GM12878 (cell line): Measurements from ENCODE around the gene FAM120A.

ENCODE experiments used
- CHD2 ChIP-seq: IDR thresholded peaks from 2 replicates; pipeline ENCODE4 v1.6.1; 2011; ENCODE audit warnings: low read depth, low read length, improper control_type of control experiment, borderline replicate concordance
- CTCF ChIP-seq, 3 experiments: IDR thresholded peaks in 2 of 3; conservative IDR thresholded peaks in 1 of 3; 2 replicates each; pipeline ENCODE4 v1.5.1; 2011; ENCODE audit warnings: low read depth in 3 of 3, low read length in 3 of 3, mild to moderate bottlenecking in 3 of 3, control low read depth in 2 of 3, moderate library complexity in 2 of 3, inconsistent platforms in 1 of 3, mixed read lengths in 1 of 3; ENCODE audit not compliant: control insufficient read depth in 2 of 3, insufficient read depth in 1 of 3; ENCODE audit errors: extremely low read depth in 1 of 3
- ELK1 ChIP-seq: IDR thresholded peaks from 2 replicates; pipeline ENCODE4 v1.6.1; 2012; ENCODE audit warnings: low read depth, low read length, improper control_type of control experiment
- EP300 ChIP-seq, 2 experiments: fragments of 150-350 bp in 1 of 2; IDR thresholded peaks; 2 replicates each; pipeline ENCODE4 v1.6.1; 2011 to 2012; ENCODE audit warnings: low read depth in 2 of 2, low read length in 2 of 2, borderline replicate concordance in 1 of 2, improper control_type of control experiment in 1 of 2, inconsistent platforms in 1 of 2; ENCODE audit not compliant: control insufficient read depth in 1 of 2
- EZH2 ChIP-seq: IDR thresholded peaks from 2 replicates; pipeline ENCODE4 v1.6.1; 2012; ENCODE audit warnings: low read depth, mild to moderate bottlenecking, control low read depth, inconsistent platforms, low read length, borderline replicate concordance; ENCODE audit not compliant: control insufficient read depth
- IRF5 ChIP-seq: fragments of 450-650 bp; IDR thresholded peaks from 2 replicates; pipeline ENCODE4 v1.6.1; 2017; ENCODE audit warnings: borderline replicate concordance
- JUND ChIP-seq: IDR thresholded peaks from 2 replicates; pipeline ENCODE4 v1.6.1; 2012; ENCODE audit warnings: low read depth, mild to moderate bottlenecking, low read length, improper control_type of control experiment, moderate library complexity
- POLR2AphosphoS2 ChIP-seq: IDR thresholded peaks from 2 replicates; pipeline ENCODE4 v1.6.1; 2011; ENCODE audit warnings: low read depth, mild to moderate bottlenecking, low read length, improper control_type of control experiment, moderate library complexity
- RAD51 ChIP-seq: fragments of 450-650 bp; IDR thresholded peaks from 2 replicates; pipeline ENCODE4 v1.6.1; 2016; ENCODE audit warnings: moderate library complexity, mild to moderate bottlenecking, inconsistent platforms
- RCOR1 ChIP-seq: conservative IDR thresholded peaks from 2 replicates; pipeline ENCODE4 v1.6.1; 2012; ENCODE audit warnings: low read depth, low read length, improper control_type of control experiment
- REST ChIP-seq: IDR thresholded peaks from 2 replicates; pipeline ENCODE4 v1.6.1; 2012; ENCODE audit warnings: mild to moderate bottlenecking, low read depth, low read length
- TAF1 ChIP-seq: IDR thresholded peaks from 2 replicates; pipeline ENCODE4 v1.6.1; 2011; ENCODE audit warnings: mild to moderate bottlenecking, low read depth, low read length, borderline replicate concordance
- ZNF24 ChIP-seq: fragments of 450-650 bp; IDR thresholded peaks from 2 replicates; pipeline ENCODE4 v1.6.1; 2017; ENCODE audit warnings: antibody characterized with exemption, mild to moderate bottlenecking
- ZNF384 ChIP-seq: IDR thresholded peaks from 2 replicates; pipeline ENCODE4 v1.6.1; 2012; ENCODE audit warnings: low read depth, mild to moderate bottlenecking, low read length, improper control_type of control experiment, borderline replicate concordance

- TF ChIP-seq CTCF (IDR thresholded peaks at IDR 0.05 in 2 of 3, conservative IDR thresholded peaks at IDR 0.05 in 1 of 3; ENCODE audit: control insufficient read depth in 2 of 3, extremely low read depth in 1 of 3, insufficient read depth in 1 of 3, low read depth in 3 of 3, low read length in 3 of 3) (no peak), EP300 (IDR thresholded peaks at IDR 0.05; ENCODE audit: borderline replicate concordance in 1 of 2, control insufficient read depth in 1 of 2, low read depth in 2 of 2, low read length in 2 of 2) (no peak), IRF5 (no peak), JUND (no peak), RCOR1 (no peak), ZNF384 (no peak), EZH2 (no peak), ZNF24 (no peak), POLR2AphosphoS2 (no peak), REST (no peak), TAF1 (no peak), CHD2 (no peak), ELK1 (no peak), RAD51 (no peak)
Measured at GRCh38 chr9:93541005-93541404, 89.5 kb downstream of the FAM120A start.
